GM12872 (cell line): Measurements from ENCODE around the gene C10orf95.

Experiments used
- TF ChIP-seq, protein P1 (sequence below): IDR thresholded peaks from 3 replicates; pipeline ENCODE4 v1.5.1; 2011; ENCODE audit warnings: low read depth, mild to moderate bottlenecking, low read length, moderate library complexity; ENCODE audit not compliant: insufficient read depth

The C10orf95 gene

DNA sequence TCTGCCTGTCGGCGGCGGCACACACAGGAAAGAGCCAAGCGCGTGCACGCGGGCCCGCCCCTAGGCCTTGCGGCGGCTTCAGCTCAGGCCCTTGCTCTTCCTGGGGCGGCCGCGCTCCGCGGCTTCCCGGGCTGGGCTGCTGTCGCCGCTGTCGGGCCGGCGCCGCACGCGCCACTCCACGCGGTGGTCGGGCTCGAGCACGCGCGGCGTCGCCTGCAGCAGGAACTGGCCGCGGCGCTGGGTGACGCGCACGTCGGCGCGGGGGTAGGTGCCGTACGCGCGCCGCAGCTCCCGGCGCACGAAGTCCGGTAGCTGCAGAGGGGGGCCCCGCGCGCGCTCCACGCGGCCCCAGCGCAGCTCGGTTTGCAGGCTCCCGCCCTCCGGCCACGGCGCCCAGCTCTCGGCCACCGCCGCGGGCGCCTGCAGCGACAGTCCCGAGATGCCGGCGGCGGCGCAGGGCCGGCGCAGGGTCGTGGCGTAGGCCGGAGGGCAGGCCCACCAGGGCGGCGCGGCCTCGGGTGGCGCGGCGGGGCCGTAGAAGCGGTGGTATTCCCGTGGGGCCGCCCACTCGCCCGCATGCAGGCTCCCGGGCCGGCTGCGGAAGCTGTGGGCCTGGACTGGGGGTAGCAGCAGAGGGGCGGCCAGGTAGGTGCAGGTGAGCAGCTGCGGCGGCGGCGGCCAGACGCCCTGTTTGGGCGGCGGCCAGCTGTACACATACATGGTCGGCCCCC is 804 bp downstream of the C10orf95 start:
- TF ChIP-seq, protein P1, sequence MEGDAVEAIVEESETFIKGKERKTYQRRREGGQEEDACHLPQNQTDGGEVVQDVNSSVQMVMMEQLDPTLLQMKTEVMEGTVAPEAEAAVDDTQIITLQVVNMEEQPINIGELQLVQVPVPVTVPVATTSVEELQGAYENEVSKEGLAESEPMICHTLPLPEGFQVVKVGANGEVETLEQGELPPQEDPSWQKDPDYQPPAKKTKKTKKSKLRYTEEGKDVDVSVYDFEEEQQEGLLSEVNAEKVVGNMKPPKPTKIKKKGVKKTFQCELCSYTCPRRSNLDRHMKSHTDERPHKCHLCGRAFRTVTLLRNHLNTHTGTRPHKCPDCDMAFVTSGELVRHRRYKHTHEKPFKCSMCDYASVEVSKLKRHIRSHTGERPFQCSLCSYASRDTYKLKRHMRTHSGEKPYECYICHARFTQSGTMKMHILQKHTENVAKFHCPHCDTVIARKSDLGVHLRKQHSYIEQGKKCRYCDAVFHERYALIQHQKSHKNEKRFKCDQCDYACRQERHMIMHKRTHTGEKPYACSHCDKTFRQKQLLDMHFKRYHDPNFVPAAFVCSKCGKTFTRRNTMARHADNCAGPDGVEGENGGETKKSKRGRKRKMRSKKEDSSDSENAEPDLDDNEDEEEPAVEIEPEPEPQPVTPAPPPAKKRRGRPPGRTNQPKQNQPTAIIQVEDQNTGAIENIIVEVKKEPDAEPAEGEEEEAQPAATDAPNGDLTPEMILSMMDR = no peak

DNA sequence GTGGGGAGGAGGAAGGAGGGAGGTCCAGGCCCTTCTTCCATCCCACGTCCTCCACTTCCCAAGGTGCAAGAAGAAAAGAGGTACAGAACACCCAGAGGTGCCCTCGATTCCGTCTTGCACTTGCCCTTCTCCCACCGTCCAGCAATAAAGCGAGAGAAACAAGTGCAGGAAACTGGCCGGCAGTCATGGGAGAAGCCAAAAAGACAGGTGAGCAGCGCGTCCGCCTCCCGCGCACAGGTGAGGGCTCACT is 1.3 kb downstream of the C10orf95 start:
- TF ChIP-seq, protein P1 = no peak

DNA sequence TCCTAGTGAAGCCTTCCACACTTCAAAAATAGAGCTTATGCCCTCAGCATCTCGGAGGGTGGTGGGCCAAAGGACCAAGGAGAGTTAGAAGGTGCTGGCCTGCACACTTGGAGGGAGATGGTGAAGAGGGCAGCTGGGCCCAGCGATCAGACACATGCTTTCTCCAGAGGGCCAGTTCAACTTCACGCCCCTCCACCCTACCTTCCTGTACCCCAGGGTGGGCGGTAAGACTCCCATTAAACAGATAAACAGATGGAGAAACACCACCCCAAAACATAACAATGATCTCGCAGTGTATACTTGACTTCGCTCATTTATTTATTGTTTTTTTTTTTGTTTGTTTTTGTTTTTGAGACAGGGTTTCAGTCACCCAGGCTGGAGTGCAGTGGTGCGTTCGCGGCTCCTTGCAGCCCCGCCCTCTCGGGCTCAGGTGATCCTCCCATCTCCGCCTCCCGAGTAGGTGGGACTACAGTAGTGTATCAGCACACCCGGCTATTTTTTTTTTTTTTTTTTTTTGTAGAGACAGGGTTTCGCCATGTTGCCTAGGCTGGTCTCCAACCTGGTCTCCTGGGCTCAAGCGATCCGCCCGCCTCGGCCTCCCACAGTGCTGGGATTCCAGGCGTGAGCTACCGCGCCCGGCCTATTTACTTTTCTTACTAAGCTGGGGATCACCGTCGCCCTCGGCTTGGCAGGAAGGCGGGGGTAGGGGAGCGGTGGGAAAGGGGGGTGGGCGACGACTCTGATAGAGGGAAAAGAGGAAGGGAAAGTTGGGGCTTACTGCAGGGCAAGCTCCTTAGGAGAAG is 1.8 kb downstream of the C10orf95 start:
- TF ChIP-seq, protein P1 = no peak

GRCh38 chr10:102444851-102445250 is 6.5 kb downstream of the C10orf95 start:
- TF ChIP-seq, protein P1 = no peak

GRCh38 chr10:102438374-102438773 is 13.0 kb downstream of the C10orf95 start:
- TF ChIP-seq, protein P1 = no peak

- TF ChIP-seq, protein P1 = no peak
Observed at GRCh38 chr10:102437515-102437914, 13.8 kb downstream of the C10orf95 start.

GRCh38 chr10:102436312-102436711 is 15.0 kb downstream of the C10orf95 start:
- TF ChIP-seq, protein P1 = no peak
